Smooth muscle cell (in vitro differentiated cells): ENCODE results near the gene BSN. TPM values are rescaled to one million over a fixed set of nuclear protein-coding genes. Genes with fewer than 3 reads are reported as not detected.
A peak's percentile ranks its signal among the peaks of the same experiment; 100 is the strongest.

ENCODE experiments used
- DNase-seq: peaks from one replicate; lab custom pipeline; 2025; ENCODE audit not compliant: unreplicated experiment; lab: John Stamatoyannopoulos, UW
- H2AFZ ChIP-seq: fragments of 200-600 bp; sonication (generic); 2 replicates; pipeline ENCODE4 v1.6.0; 2016; ENCODE audit warnings: antibody characterized with exemption, low read depth, mild to moderate bottlenecking
- H3F3A ChIP-seq: fragments of 200-600 bp; sonication (generic); 2 replicates; pipeline ENCODE4 v1.6.0; 2017; ENCODE audit warnings: antibody characterized with exemption, low read depth
- H3K27ac ChIP-seq: fragments of 200-600 bp; sonication (generic); 2 replicates; pipeline ENCODE4 v1.5.1; 2016; ENCODE audit warnings: low read depth, mild to moderate bottlenecking
- H3K27me3 ChIP-seq: fragments of 200-600 bp; sonication (generic); 2 replicates; pipeline ENCODE4 v1.6.1; 2016; ENCODE audit warnings: low read depth, mild to moderate bottlenecking
- H3K36me3 ChIP-seq: fragments of 200-600 bp; sonication (generic); 2 replicates; pipeline ENCODE4 v1.5.1; 2016; ENCODE audit warnings: low read depth
- H3K4me1 ChIP-seq: fragments of 200-600 bp; sonication (generic); 2 replicates; pipeline ENCODE4 v1.5.1; 2016; ENCODE audit warnings: low read depth
- H3K4me2 ChIP-seq: fragments of 200-600 bp; sonication (generic); 2 replicates; pipeline ENCODE4 v1.6.0; 2016; ENCODE audit warnings: mild to moderate bottlenecking
- H3K4me3 ChIP-seq: fragments of 200-600 bp; sonication (generic); 2 replicates; pipeline ENCODE4 v1.5.1; 2016; ENCODE audit warnings: mild to moderate bottlenecking
- H3K79me2 ChIP-seq: fragments of 200-600 bp; sonication (generic); 2 replicates; pipeline ENCODE4 v1.6.0; 2016; ENCODE audit warnings: low read depth, mild to moderate bottlenecking
- H3K9ac ChIP-seq: fragments of 200-600 bp; sonication (generic); 2 replicates; pipeline ENCODE4 v1.6.0; 2016; ENCODE audit warnings: low read depth
- H3K9me3 ChIP-seq: fragments of 200-600 bp; sonication (generic); replicated peaks from 2 replicates; pipeline ENCODE4 v1.5.1; 2016; ENCODE audit warnings: low read depth
- H4K20me1 ChIP-seq: fragments of 200-600 bp; sonication (generic); 2 replicates; pipeline ENCODE4 v1.6.0; 2016; ENCODE audit warnings: low read depth
- WGBS: methylation state at CpG from one replicate; pipeline ENCODE4 v1.1.7; 2016; ENCODE audit warnings: low lambda C conversion rate; 5-methylcytosine and 5-hydroxymethylcytosine counted together
- polyA plus RNA-seq: library from polyadenylated mRNA; unstranded; fragments of >200 nt; fragmentation: Nextera tagmentation; extraction: Ambion mirVana; gene quantifications from 2 replicates; pipeline ENCODE4 v1.2.1, GENCODE V29; 2016
- total RNA-seq: library from RNA; depleted of rRNA; stranded (reverse); fragments of >200 nt; gene quantifications from 2 replicates; pipeline ENCODE4 v1.2.3, GENCODE V29; 2014
- TF ChIP-seq, protein P1 (sequence below): fragments of 200-600 bp; sonication (generic); IDR thresholded peaks from 2 replicates; pipeline ENCODE4 v1.5.1; 2017; ENCODE audit warnings: borderline replicate concordance, mild to moderate bottlenecking, antibody characterized with exemption; ENCODE audit not compliant: insufficient read depth, poor library complexity, severe bottlenecking

The BSN gene
- total and polyA plus RNA-seq, 2 experiments from 2014 or later = under 0.01 to 0.07 TPM

DNA sequence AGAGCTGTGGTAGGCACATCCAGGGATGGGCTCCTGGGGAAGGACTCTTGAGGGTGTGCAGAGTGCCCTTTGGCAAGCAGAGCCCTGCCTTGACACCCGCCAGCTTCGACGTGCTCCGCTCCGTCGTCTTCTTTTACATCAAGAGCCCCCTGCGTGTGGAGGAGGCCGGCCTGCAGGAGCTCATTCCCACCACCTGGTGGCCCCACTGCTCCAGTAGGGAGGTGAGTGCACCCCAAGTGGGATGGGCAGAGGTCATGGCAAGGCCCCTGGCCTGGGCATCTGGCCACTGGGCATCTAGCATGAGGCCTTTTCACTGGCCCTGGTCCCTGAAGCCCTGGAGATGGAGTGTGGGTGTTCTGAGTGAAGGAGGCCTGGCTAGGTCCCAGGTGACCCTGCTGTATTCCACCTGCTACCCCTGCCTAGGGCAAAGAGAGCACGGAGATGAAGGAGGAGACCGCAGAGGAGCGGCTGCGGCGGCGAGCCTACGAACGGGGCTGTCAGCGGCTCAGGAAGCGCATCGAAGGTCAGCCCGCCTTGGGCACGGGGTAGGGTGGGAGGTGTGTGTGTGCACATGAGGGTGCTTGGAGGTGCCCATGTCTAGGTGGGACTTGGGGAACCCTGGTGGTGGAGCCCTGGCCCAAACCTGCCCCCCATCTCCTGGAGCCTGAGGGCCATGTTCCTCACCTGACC, 147.3 kb downstream of the BSN start:
- H3K79me2 ChIP-seq = no peaks in the 10 kb centered on the region
- H3K27ac ChIP-seq = no peak overlapping the region
- H4K20me1 ChIP-seq = peaks cover 4% of the 10 kb centered on the region
- no peaks in the 10 kb centered on the region for H3K4me1 ChIP-seq
- 88% methylated on average over 21 of the region's 21 CpGs for WGBS
- no peaks in the 10 kb centered on the region for H3K36me3 ChIP-seq
- H3K9ac ChIP-seq = no peak overlapping the region
- H3K27me3 ChIP-seq = no peaks in the 10 kb centered on the region
- H3K4me2 ChIP-seq = no peak overlapping the region
- DNase-seq = no peak
- H2AFZ ChIP-seq = no peak overlapping the region
- TF ChIP-seq, protein P1, sequence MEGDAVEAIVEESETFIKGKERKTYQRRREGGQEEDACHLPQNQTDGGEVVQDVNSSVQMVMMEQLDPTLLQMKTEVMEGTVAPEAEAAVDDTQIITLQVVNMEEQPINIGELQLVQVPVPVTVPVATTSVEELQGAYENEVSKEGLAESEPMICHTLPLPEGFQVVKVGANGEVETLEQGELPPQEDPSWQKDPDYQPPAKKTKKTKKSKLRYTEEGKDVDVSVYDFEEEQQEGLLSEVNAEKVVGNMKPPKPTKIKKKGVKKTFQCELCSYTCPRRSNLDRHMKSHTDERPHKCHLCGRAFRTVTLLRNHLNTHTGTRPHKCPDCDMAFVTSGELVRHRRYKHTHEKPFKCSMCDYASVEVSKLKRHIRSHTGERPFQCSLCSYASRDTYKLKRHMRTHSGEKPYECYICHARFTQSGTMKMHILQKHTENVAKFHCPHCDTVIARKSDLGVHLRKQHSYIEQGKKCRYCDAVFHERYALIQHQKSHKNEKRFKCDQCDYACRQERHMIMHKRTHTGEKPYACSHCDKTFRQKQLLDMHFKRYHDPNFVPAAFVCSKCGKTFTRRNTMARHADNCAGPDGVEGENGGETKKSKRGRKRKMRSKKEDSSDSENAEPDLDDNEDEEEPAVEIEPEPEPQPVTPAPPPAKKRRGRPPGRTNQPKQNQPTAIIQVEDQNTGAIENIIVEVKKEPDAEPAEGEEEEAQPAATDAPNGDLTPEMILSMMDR = peak; percentile 49
- no peak overlapping the region for H3K4me3 ChIP-seq
- no peaks in the 10 kb centered on the region for H3F3A ChIP-seq
- H3K9me3 ChIP-seq = no peaks in the 10 kb centered on the region

DNA sequence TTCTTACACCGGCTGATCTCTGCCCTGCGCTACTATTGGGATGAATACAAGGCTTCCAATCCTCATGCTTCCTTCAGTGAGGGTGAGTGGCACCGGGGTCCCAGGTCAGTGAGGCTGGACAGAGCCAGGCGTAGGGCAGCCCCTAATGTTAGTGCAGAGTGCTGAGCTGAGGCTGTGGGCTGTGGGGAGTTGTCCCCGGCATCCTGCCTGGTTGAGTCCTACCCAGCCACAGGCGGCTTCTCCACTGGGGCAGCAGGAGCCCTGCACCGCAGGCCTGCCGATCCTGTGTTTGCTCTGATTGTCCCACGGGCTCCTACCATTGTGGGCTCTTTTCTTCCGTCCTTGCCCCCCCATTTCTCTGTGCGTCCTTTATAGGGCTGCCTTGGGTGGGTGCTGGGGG, 148.4 kb downstream of the BSN start:
- no peaks in the 10 kb centered on the region for H3K9me3 ChIP-seq
- 99% methylated on average over 11 of the region's 11 CpGs for WGBS

DNA sequence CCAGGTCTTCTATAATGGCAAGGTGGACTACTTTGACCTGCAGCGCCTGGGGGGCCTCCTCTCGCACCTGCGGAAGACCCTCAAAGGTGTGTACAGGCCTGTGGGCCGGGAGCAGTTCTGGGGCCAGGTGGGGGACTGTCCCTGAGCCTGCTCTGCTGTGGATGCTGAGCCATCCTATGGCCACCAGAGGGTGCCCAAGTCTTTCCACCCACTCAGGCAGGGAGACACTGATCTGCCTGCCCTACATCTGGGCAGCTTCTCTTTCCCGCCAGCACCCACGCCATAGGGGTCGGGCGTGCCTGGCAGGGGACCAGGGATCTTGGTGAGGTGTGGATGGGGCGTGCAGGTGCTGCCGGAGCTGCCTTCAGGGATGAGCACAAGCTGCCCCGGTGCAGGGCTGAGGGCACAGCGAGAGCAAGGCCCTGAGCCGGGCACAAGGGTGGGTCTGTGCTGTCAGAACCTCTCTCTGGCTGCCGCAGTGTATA, 149.2 kb downstream of the BSN start:
- no peaks in the 10 kb centered on the region for H4K20me1 ChIP-seq
- H3K4me3 ChIP-seq = no peak overlapping the region
- H3K9me3 ChIP-seq = no peaks in the 10 kb centered on the region
- H2AFZ ChIP-seq = no peak overlapping the region
- WGBS = 64% methylated on average over 14 of the region's 14 CpGs
- TF ChIP-seq, protein P1 = peak; percentile 71
- no peak overlapping the region for H3K4me2 ChIP-seq
- no peaks in the 10 kb centered on the region for H3K27me3 ChIP-seq
- no peak for DNase-seq
- no peaks in the 10 kb centered on the region for H3K79me2 ChIP-seq
- H3K27ac ChIP-seq = no peak overlapping the region
- H3K36me3 ChIP-seq = no peaks in the 10 kb centered on the region
- no peak overlapping the region for H3K9ac ChIP-seq
- H3F3A ChIP-seq = no peaks in the 10 kb centered on the region
- H3K4me1 ChIP-seq = no peaks in the 10 kb centered on the region

More for the DNA sequence above, 148.4 kb downstream of the BSN start:
- H3K79me2 ChIP-seq = no peaks in the 10 kb centered on the region
- H3K36me3 ChIP-seq = no peaks in the 10 kb centered on the region
- no peaks in the 10 kb centered on the region for H4K20me1 ChIP-seq
- H3K4me2 ChIP-seq = no peak overlapping the region
- H2AFZ ChIP-seq = no peak overlapping the region
- no peak overlapping the region for H3K9ac ChIP-seq
- H3K4me3 ChIP-seq = no peak overlapping the region
- H3K4me1 ChIP-seq = no peaks in the 10 kb centered on the region
- no peaks in the 10 kb centered on the region for H3F3A ChIP-seq
- H3K27me3 ChIP-seq = no peaks in the 10 kb centered on the region
- no peak for DNase-seq
- no peak overlapping the region for H3K27ac ChIP-seq
- TF ChIP-seq, protein P1 = no peak

DNA sequence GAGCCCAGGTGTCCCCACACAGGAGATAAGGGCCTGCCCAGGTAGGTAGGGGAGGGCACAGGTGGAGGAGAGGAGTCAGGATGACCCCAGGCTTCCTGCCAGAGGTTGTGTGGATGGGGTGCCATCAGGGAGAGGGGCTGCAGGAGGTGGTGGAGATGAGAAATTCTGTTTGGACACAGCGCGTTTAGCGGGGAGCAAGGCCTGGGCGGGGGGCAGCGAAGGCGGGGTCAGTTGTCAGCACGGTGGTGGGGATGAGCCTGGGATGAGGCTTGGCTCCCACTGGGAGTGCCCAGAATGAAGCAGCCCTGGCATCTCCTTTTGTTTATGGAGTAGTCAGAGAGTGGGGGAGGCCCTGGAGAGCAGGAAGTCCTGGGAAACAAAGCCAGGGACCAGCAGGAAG, 149.7 kb downstream of the BSN start:
- Histone ChIP-seq H3F3A (no peaks in the 10 kb centered on the region), H3K27me3 (no peaks in the 10 kb centered on the region), H4K20me1 (no peaks in the 10 kb centered on the region), H3K36me3 (no peaks in the 10 kb centered on the region), H3K4me2 (no peak overlapping the region), H3K4me3 (no peak overlapping the region), H3K9me3 (no peaks in the 10 kb centered on the region), H3K79me2 (no peaks in the 10 kb centered on the region), H3K4me1 (no peaks in the 10 kb centered on the region), H3K9ac (no peak overlapping the region), H2AFZ (no peak overlapping the region), H3K27ac (no peak overlapping the region)
- 98% methylated on average over 7 of the region's 7 CpGs for WGBS
- DNase-seq = no peak
- TF ChIP-seq, protein P1 = no peak
